LHCN-M2 (cell line): ENCODE measurements around the gene MMS22L. TPM values are rescaled to one million over a fixed set of nuclear protein-coding genes. Genes with fewer than 3 reads are reported as not detected.

Experiments
- DNase-seq: peaks from one replicate; pipeline ENCODE4 v3.0.0-alpha.2; 2012; ENCODE audit warnings: low read depth
- polyA plus RNA-seq: library from polyadenylated mRNA; unstranded; fragments of >200 nt; gene quantifications from one replicate; pipeline ENCODE4 v1.2.1, GENCODE V29; 2012; ENCODE audit warnings: missing spikeins
- total RNA-seq: library from RNA; depleted of rRNA; stranded (reverse); fragments of >200 nt; gene quantifications from 2 replicates; pipeline ENCODE4 v1.2.3, GENCODE V29; 2014; rRNA removed

Gene MMS22L
- 26.2 and 31.3 TPM in 2 replicates for total RNA-seq
- 4.7 TPM for polyA plus RNA-seq

DNA sequence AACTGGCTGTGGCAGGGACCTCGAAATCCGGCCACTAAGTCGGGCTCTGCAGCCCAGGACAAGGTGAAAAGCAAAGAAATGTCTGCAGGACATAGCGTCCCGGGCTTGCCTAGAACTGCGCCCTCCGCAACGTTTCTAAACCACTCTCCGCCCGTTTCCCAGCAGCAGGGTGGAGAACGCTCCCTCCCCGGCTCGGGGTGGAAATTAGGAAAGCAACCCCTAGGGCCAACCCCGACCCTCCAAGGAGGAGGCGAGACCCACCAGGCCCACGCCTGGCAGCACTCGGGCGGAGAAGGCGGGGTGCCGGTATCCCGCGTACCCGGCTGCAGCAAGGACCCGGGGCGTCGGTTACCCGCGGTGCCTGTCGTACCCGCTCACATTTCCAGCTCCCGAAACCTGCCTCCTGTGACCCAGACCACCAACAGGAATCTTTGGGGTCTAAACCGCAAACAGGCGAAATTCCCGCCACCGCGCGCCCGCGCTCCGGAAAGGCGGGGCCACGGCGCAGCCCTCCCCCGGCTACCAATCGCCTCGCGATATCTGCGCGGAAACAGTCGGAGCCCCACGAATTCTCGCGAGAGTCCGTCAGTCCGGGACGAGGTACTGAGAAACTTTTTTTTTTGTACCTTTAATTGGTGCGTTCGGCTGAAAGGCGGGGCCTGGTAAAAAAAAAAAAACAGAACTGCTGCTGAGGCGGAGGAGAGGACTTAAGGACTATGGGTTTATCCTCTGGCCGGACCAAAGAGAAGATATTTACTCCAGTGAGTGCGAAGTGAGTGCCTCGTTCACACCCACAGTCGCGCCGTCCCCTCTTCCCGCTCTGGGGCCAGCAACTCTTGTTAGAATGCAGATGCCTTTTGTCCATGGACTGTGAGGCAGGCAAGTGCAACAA is at the start of gene MMS22L:
Gene MMS22L, minus strand, starts transcription at position 491 of the 892 bp plus-strand sequence. CDS start 739 bp downstream, outside the sequence.
- peak; percentile 94 for DNase-seq

- peak; percentile 8 for DNase-seq
These were observed 39.8 kb upstream of the MMS22L start for GRCh38 chr6:97322811-97323210.

GRCh38 chr6:97322226-97322625 is 39.2 kb upstream of the MMS22L start:
- no peak for DNase-seq

- DNase-seq, result no peak
These were observed 34.0 kb upstream of the MMS22L start for GRCh38 chr6:97316978-97317377.

DNA sequence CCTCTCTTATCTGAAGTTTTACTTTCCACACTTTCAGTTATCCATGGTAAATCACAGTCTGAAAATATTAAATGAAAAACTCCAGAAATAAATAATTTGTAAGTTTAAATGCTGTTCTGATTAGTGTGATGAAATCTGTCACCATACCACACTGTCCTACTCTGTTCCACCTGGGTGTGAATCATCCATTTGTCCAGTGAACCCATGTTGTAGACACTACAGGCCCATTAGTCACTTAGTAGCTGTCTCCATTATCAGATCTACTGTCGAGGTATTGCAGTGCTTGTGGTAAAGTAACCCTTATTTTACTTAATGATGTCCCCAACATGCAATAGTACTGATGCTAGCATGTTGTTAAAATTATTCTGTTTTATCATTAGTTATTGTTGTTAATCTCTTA is 29.2 kb upstream of the MMS22L start:
- no peak for DNase-seq

DNA sequence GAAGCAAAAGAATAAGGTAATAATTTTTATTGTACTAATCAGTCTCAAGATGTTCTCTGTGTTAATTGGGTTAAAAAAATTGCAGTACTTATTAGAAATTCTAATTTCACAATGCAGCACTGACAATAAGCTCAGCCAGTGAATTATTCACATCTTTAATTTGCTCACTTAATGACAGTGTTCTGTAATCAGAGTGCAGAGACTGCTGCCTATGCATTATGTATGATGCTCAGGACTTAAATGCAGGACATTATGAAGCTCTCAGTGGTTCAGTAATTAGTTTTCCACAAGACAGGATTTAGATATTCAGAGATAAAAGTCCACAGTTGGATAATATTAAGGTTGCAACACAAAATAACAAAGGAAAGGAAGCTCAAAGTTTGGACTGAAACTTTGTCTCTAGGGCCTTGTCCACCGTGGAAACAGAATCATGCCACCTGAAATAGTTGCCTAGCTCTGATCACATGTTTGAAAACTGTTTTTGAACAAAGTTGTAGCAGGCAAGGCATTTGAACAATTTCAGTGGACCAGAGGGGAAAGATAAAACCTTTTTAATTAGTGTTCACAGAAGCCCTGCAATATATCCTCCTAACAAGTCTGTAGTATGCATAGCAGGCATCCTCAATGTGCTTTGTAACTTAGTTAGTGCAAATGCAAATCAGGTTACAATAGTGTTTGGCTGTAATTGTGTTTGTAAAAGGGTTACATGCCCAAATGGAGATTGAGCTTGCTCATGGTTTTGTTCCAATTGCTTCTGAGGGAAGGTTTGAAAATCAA is 23.7 kb upstream of the MMS22L start:
- no peak for DNase-seq

DNA sequence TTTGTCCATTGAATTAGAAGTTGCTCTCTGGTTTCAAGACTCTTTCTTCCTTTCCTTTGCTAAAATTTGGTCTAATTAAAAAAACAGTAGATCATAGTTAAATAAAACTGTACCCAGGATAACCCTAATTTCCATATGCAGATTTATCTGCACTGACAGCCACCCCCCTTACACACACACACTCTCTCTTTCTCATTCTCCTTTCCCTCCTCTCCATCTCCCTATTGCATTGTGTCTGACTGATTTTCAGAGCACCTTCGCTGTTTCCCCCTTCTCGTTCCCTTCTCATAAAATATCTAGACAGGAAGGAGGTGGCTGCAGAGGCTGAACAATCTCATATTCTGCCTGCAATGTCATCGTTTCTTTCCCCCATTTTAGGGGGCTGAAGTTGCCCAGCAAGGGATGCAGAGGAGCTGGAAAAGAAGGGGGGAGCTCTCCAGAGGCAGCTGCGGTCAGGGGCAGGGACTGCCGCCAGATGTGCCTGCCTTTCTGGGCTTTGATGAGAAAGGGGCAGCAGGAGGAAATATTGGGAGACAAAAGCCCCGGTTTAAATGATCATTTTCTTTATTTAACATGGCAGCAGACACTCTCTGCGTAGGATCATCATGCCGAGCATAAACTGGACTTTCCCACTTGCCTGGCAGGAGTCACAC is 22.5 kb upstream of the MMS22L start:
- no peak for DNase-seq

GRCh38 chr6:97304701-97305100 is 21.7 kb upstream of the MMS22L start:
- DNase-seq, result no peak

DNA sequence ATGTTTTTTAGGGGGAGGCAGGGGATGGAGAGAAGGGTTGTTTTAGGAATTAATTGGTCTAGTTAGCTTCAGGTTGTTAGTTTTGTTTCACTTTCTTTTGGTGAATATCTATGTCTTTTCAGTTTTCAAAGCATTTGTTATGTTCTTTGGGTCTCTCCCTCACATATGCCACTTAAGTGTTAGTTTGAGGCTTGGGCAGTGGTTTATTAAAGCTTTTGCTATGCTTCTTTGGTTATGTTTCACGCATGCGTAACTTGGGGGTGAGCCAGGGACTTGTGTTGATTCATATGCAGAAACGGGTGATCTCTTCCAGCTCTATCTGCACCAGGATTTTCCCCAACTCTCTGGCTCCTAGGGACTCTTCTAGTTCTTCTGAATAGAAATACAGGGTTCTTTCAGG is 11.4 kb upstream of the MMS22L start:
- peak; percentile 59 for DNase-seq

GRCh38 chr6:97293198-97293696 is 10.2 kb upstream of the MMS22L start:
- DNase-seq, result peak; percentile 21

GRCh38 chr6:97292671-97293070 is 9.7 kb upstream of the MMS22L start:
- DNase-seq, result peak; percentile 26

GRCh38 chr6:97291896-97292295 is 8.9 kb upstream of the MMS22L start:
- no peak for DNase-seq

GRCh38 chr6:97289332-97289731 is 6.3 kb upstream of the MMS22L start:
- DNase-seq, result no peak

DNA sequence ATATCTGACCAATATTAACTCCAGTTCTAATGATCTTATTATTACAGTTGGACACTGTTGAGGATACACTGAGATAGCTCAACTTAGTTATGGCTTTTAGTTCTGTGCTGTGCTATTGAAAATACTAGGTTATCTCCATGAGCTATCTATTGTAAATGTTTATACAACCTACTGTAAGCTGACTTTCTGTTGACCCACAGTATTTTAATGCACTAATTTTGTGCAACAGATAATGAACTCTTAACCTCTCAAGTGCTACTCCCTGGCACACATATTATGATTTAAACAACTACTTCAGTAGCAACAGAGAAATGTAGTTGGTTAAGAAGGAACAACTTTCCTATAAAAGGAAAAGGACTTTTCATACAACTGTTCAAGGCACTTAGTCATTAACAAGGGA is 5.2 kb upstream of the MMS22L start:
- no peak for DNase-seq

- DNase-seq, result peak; percentile 3
These were observed 734 bp downstream of the MMS22L start for GRCh38 chr6:97282238-97282725.

GRCh38 chr6:97280766-97281165 is 2.2 kb downstream of the MMS22L start:
- no peak for DNase-seq

DNA sequence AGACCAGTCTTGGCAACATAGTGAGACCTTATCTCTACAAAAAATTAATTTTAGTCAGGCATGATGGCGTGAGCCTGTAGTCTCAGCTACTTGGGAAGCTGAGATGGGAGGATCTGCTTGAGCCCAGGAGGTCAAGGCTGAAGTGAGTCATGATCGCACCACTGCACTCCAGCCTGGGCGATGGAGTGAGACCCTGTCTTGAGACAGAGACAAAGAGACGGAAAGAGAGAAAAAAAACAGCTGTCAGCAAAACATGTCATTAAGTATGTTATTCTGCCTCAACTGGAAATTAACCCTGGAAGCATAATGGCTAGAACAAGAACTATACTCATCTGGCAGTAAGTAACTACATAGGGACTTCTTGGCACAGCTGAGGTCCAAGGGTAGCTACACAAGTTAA is 7.2 kb downstream of the MMS22L start:
- DNase-seq, result no peak

DNA sequence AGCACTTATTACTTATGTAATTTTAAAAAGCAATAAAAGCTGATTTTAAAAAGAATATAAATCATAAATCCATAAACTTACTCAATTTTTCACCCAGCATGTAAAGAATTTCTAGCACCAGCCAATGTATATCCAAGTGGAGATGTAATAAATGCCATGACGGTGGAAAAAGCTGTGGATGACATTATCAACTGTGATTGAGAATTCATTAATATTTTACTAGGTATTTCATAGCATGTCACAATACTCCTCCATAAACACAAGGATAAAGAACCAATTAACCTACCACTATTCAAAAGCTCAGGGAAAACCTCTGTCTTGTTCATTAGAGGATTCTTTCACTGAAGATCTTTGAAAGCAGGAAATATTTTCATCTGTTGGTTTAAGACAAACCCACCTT is 13.2 kb downstream of the MMS22L start:
- no peak for DNase-seq

- no peak for DNase-seq
These were observed 20.3 kb downstream of the MMS22L start for GRCh38 chr6:97262676-97263075.

- no peak for DNase-seq
These were observed 36.2 kb downstream of the MMS22L start for GRCh38 chr6:97246842-97247241.

DNA sequence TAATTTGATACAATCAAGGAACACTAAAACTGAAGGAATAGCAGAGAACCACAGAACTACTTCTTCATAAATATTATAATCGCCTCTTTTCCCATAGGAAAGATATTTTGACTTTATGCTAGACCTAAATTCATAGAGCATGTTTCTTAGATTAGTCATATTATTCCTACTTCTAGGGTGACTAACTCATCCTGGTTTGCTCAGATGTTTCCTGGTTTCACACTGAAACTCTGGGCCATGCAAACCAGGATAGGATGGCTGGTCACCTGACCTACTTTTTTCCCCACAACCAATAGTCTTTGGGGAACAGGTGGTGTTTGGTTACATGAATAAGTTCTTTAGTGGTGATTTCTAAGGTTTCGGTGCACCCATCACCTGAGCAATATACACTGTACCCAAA is 42.8 kb downstream of the MMS22L start:
- DNase-seq, result peak; percentile 68

GRCh38 chr6:97231911-97232310 is 51.1 kb downstream of the MMS22L start:
- DNase-seq, result no peak
